Adrenal gland (tissue), 12 donors: ENCODE data around the gene DPP4. TPM values are rescaled to one million over a fixed set of nuclear protein-coding genes. Genes with fewer than 3 reads are reported as not detected.
A peak's percentile ranks its signal among the peaks of the same experiment; 100 is the strongest.

ENCODE experiments used
- DNase-seq, 7 donors: peaks; one replicate each; pipeline ENCODE4 v3.0.0-alpha.2; 2019 to 2020
- H3K27ac ChIP-seq, 5 donors: fragments of 200-600 bp; sonication (generic) in 4 of 5; 1 replicate in 3 of 5; 2 replicates in 2 of 5; pipeline versions ENCODE4 v1.5.1 to v1.8.0; 2016 to 2020; ENCODE audit warnings: mild to moderate bottlenecking in 1 of 5
- H3K27me3 ChIP-seq: fragments of 200-600 bp; 2 replicates; pipeline ENCODE4 v1.8.0; 2021
- H3K36me3 ChIP-seq, 2 donors: fragments of 200-600 bp; replicated peaks in 1 of 2; 1 replicate in 1 of 2; 2 replicates in 1 of 2; pipeline versions ENCODE4 v1.5.1 to v1.8.0; 2018 to 2022
- H3K4me1 ChIP-seq, 2 donors: fragments of 200-600 bp; replicated peaks in 1 of 2; 1 replicate in 1 of 2; 2 replicates in 1 of 2; pipeline versions ENCODE4 v1.5.1 to v1.8.0; 2018 to 2021
- H3K4me3 ChIP-seq, 4 donors: fragments of 200-600 bp; sonication (generic) in 3 of 4; one replicate each; pipeline ENCODE4 v1.5.1; 2016 to 2018
- H3K9me3 ChIP-seq, 3 donors: fragments of 200-600 bp; sonication (generic) in 1 of 3; replicated peaks in 1 of 3; 1 replicate in 2 of 3; 2 replicates in 1 of 3; pipeline versions ENCODE4 v1.5.1 to v1.8.0; 2016 to 2021
- CTCF ChIP-seq, 6 experiments: fragments of 450-650 bp in 4 of 6; fragments of 200-600 bp in 2 of 6; sonication (generic) in 1 of 6; IDR thresholded peaks; 1 replicate in 5 of 6; 2 replicates in 1 of 6; pipeline versions ENCODE4 v1.5.1 to v1.8.0; 2016 to 2021; ENCODE audit warnings: antibody characterized with exemption in 6 of 6, mild to moderate bottlenecking in 2 of 6, moderate library complexity in 1 of 6
- POLR2A ChIP-seq, 2 donors: fragments of 450-650 bp; IDR thresholded peaks; one replicate each; pipeline ENCODE4 v1.6.1; 2017; ENCODE audit warnings: antibody characterized with exemption in 2 of 2, mild to moderate bottlenecking in 2 of 2, moderate library complexity in 1 of 2
- WGBS, 4 donors: extraction: QIAGEN DNeasy Blood & Tissue Kit in 2 of 4; methylation state at CpG; one replicate each; pipeline versions ENCODE4 v1.1.5 to v1.1.7; 2013 to 2017; 5-methylcytosine and 5-hydroxymethylcytosine counted together
- intact Hi-C, 2 donors: fragments of 100-400 bp; cut with DNase I; formaldehyde crosslinking; loops; one replicate each; pipeline versions ENCODE4 v1.14.1 to v1.15.0; 2022 to 2023
- polyA plus RNA-seq, 3 donors: library from polyadenylated mRNA; stranded (reverse); fragments of 200-250 nt in 2 of 3; fragments of 350-450 nt in 1 of 3; fragmentation: Illumina TruSeq in 1 of 3; extraction: RNeasy Lipid Tissue Mini Kit (QIAGEN cat#74804) in 1 of 3; gene quantifications; one replicate each; pipeline ENCODE4 v1.2.3, GENCODE V29; 2013 to 2014
- total RNA-seq, 9 donors: library from RNA; depleted of rRNA in 4 of 9; stranded (reverse); fragments of >200 nt in 4 of 9; fragments of 120-200 nt in 1 of 9; fragmentation: NEBNext Ultra II Directional in 1 of 9; extraction: Animal tissue kit (Norgen Biotek cat#: 25700) in 1 of 9; gene quantifications; one replicate each; pipeline versions ENCODE4 v1.1.0 to v1.2.4, GENCODE V29; 2013 to 2023
- donor health status: healthy with polysubstance abuse.
- donor health status: Bipolar disorder and iron deficiency.
- donor health status: DM: yes; HTN: yes; CAD: no.
- donor health status: DM: no; HTN: no; CAD: no.
- donor health status: DM: no; HTN: no; CAD: no.
- donor health status: DM: yes; HTN: yes; CAD: no.

The DPP4 gene
- total and polyA plus RNA-seq, 12 donors: 0.72 to 49.2 (median 7.8) TPM

- WGBS, 4 donors: 87 to 94% (median 88%) methylated on average over 8 of the region's 8 CpGs
- no peak overlapping the region for H3K27ac ChIP-seq
- no peaks in the 10 kb centered on the region for H3K9me3 ChIP-seq
- no peaks in the 10 kb centered on the region for H3K36me3 ChIP-seq
- TF ChIP-seq POLR2A (IDR thresholded peaks at IDR 0.05) (no peak), CTCF (IDR thresholded peaks at IDR 0.05) (no peak)
- peaks cover 11% of the 10 kb centered on the region for H3K27me3 ChIP-seq
- no peak overlapping the region for H3K4me3 ChIP-seq
- intact Hi-C loops: no loop called here
- H3K4me1 ChIP-seq: no peaks in the 10 kb centered on the region
- DNase-seq: no peak
Observed at GRCh38 chr2:162018530-162018929, 55.5 kb downstream of the DPP4 start.

GRCh38 chr2:162017233-162017632, 56.8 kb downstream of the DPP4 start:
- WGBS, 4 donors: 81 to 96% (median 85%) methylated on average over 3 of the region's 3 CpGs
- TF ChIP-seq POLR2A (IDR thresholded peaks at IDR 0.05) (no peak), CTCF (IDR thresholded peaks at IDR 0.05) (no peak)
- Histone ChIP-seq H3K27me3 (peaks cover 11% of the 10 kb centered on the region), H3K27ac (no peak overlapping the region), H3K9me3 (no peaks in the 10 kb centered on the region), H3K4me1 (no peaks in the 10 kb centered on the region), H3K4me3 (no peak overlapping the region), H3K36me3 (no peaks in the 10 kb centered on the region)
- no peak for DNase-seq
- intact Hi-C loops: no loop called here

- WGBS, 4 donors: 59 to 68% (median 62%) methylated on average over 2 of the region's 2 CpGs
- no peak for DNase-seq
- no peak overlapping the region for H3K4me3 ChIP-seq
- TF ChIP-seq POLR2A (IDR thresholded peaks at IDR 0.05): no peak
- TF ChIP-seq CTCF (IDR thresholded peaks at IDR 0.05): no peak
- no peak overlapping the region for H3K27ac ChIP-seq
- H3K9me3 ChIP-seq: no peaks in the 10 kb centered on the region
- intact Hi-C loops: no loop called here
- no peaks in the 10 kb centered on the region for H3K36me3 ChIP-seq
- peaks cover 11% of the 10 kb centered on the region for H3K27me3 ChIP-seq
- no peaks in the 10 kb centered on the region for H3K4me1 ChIP-seq
Observed at GRCh38 chr2:162016080-162016479, 57.9 kb downstream of the DPP4 start.

- TF ChIP-seq POLR2A (IDR thresholded peaks at IDR 0.05) (no peak), CTCF (IDR thresholded peaks at IDR 0.05) (no peak)
- no peaks in the 10 kb centered on the region for H3K9me3 ChIP-seq
- H3K27me3 ChIP-seq: peaks cover 11% of the 10 kb centered on the region
- DNase-seq: no peak
- H3K27ac ChIP-seq: peak overlapping the region in 1 of 5 donors; percentile 22
- intact Hi-C loops: no loop called here
- no peaks in the 10 kb centered on the region for H3K4me1 ChIP-seq
- no peaks in the 10 kb centered on the region for H3K36me3 ChIP-seq
- H3K4me3 ChIP-seq: no peak overlapping the region
- WGBS, 4 donors: 60 to 78% (median 74%) methylated on average over 6 of the region's 6 CpGs
Observed at GRCh38 chr2:162014751-162015150, 59.3 kb downstream of the DPP4 start.
